Right hindlimb (tissue), 1 donor: ENCODE measurements around the gene DUSP16.
A peak's percentile ranks its signal among the peaks of the same experiment; 100 is the strongest.
"Not testable (repeated sequence)": the region's sequence is repeated elsewhere in the genome, so short reads cannot be mapped to it uniquely, and the experiment has no call there.

Source experiments
- DNase-seq: peaks from one replicate; pipeline ENCODE4 v3.0.0-alpha.2; 2018

DUSP16 gene

DNA sequence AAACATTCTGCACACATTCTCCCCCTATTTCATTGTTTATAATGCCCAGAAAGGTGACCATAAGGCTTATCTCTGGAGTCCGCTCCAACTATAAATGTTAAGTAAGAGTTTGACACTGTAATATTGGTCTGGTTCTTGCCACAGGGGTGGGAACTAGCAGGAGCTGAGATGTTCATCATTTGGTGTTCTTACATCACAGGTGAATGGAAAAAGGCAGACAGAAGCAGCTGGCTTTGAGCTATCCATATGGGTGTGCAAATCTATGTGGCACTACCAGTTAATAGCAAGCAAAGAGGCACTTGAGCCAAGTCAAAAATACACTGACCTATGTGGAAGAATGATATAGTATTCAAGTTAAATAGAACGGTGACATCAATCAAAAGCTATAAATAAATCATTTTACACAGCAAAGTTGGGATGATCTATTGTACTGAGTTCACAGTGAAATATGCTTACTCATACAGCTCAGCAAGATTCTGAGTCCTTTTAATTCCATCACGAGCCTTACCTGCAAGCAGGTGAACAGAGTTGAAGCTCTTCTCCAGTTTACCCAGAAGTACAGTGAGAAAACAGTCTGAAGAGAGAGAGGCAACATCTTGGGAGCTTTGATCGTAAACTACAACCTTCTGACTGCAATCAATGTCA, 43.2 kb downstream of the DUSP16 start:
- no peak for DNase-seq

DNA sequence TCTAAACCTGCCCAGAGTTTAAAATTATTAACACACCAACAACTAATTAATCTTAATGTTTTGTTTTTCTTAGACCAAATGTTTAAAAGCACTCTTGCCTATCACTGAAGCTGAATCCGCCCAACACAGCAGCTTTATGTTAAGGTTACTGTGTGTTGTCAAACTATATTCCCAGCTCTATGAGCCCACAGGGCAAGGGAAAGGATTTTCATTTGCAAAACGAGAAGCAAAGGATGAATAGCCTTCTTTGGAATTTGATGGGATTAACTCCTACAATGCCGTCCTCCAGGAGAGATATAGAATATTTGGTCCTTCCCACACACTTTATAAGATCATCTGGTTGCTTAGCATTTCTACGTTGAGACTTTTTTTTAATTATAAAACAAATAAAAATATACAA, 43.7 kb downstream of the DUSP16 start:
- no peak for DNase-seq

DNA sequence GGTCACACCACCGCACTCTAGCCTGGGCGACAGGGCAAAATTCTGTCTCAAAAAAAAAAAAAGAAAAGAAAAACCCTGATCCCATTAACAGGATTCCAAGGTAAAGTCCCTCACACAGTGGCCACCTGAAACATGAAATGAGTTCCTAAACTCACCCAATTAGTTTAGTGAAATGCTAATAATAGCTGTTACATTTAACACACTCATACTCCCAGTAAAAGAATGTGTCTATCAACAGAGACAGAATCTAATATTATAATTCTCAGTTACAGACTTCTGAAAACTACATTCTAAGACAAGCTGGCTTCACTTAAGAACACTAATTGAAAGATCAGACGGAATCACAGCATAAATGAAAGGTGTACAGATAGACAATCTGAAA, 44.2 kb downstream of the DUSP16 start:
- DNase-seq, result no peak

DNA sequence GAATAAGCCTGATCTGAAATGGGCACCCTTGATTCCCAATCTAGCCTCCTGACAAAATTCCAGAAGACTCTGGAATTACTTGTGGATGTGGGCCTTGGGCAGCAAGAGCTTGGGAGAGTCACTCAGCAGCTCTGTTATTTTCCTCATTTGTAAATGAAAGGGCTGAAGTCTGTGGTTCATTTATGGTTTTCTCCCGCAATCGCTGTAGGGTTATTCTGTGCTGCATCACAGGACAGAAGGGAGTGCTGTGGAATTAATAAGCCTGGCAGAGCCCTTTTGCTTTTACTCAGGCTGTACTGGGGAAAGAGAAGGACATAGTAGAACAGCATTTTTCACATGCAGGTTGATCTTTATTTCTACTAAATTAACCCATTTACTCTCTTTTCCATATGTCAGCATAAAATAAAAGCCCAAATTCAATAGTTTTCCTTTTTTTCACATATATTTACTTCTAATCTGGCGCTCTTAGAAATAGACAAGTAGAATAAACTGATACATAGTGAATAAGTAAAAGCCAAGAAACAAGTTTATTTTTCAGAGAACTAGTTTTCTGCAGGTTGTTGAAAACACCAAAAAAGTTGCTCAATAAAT, 49.2 kb downstream of the DUSP16 start:
- DNase-seq, result no peak

DNA sequence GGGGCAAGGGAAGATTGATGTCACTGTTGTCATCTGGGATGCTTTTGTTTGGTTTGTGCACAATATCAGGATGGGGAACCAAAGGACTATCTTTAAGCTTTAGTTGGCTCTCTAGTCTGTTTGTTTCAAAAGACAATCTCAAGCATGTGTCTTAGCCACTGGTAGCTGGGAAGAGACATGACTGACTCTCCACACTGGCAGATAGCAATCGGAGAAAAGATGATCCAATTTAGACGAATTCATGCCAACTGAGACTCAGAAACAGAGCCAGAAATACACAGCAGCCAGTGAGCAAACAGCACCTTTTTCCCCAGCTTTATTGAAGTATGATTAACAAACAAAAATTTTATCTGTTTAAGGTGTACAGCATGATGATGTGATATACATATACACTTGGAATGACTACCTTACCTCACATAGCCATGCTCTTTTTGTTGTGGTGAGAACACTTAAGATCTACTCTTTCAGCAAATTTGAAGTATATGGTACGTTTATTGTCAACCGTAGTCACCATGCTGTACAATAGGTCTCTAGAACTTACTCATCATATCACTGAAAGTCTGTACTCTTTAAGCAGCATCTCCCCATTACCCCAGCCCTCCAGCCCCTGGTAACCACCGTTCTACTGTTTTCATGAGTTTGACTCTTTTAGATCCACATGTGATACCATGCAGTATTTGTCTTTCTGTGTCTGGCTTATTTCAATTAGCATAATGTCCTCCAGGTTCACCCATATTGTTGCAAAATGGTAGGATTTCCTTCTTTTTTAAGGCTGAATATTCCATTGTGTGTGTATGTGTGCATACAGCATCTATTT, 50.6 kb downstream of the DUSP16 start:
- no peak for DNase-seq

DNA sequence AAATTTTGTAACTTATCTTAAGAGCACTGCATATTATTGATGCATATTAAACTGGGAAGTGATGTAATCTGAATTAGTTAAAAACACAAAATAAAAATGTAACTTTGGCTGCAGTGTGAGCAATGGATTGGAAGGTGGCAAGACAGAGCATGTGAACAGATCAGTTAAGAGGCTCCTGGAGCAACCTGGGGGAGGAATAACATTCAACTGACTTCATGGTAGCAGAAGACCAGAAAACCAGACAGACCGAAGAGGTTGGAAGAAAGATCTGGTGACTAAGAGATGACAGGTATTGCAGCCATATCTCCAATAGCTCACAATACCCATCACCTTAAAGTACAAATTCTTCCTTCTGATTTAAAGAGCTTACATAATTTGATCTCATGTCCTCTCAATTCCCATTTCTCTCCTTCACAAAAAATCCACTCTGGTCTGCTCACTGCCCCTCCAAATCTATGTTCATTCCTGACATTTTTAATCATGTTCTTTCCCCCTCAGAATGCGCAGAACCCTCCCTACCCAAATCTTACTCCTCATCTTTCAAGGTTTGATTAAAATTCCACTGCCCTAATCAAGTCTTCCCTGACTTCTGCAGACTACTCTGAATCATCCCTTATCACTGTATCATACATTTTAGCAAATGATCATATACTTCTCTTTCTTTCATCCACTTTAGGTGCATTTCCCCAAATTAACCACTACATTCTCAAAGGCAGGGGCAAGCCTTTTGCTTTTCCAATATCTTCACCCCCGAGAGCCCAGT, 51.5 kb downstream of the DUSP16 start:
- no peak for DNase-seq

DNA sequence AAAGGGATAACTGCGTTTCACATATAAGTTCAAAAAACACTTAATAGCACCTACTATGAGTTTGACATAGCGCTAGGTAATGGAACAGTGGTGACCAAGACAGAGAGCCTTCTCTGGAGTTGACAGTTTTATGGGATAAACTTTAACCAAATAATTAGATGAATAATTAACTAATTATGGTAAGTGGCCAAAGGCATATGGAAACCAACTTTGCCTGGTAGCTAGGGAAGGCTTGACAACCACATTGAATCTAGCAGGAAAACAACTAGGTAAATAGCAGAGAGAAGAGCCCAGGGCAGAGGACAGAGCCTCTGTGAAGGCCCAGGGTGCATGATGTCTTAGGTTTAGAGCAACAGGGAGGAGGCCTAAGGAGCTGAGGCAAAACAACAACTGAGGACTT, 52.1 kb downstream of the DUSP16 start:
- DNase-seq, result no peak

DNA sequence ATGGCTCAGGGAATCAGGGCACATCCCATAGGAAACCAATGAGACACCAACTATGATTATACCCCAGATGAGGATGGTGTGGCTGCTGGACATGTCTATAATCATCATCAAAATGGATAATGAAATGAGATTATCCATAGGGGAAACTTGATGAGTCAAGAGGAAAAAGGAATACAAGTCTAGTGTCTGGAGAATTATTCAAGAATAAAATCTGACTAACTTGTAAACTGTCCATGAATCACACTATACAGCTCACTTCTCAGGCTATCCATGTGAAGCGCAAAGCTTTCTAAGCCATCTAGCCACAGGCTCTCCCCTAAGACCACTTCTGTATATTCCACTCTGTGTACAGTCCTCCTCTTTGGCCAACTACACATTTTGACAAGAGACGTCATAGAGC, 52.5 kb downstream of the DUSP16 start:
- DNase-seq, result no peak

DNA sequence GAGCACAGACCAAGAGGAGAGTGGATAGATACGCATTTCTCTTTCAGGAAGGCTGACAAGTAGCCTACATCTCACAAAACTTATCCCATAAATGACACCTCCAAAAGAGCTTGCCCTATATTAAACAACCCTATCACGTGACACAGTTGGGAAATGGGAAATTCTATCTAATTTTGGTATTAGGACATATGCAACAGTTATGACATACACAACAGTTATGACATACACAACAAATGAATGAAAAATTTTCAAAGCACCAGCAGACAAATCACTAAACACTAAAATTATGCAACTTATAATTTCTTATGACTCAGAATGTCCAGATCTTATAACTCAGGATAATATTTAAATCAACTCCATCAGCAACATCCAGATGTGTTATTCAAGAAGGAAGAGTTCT, 54.1 kb downstream of the DUSP16 start:
- DNase-seq, result no peak

DNA sequence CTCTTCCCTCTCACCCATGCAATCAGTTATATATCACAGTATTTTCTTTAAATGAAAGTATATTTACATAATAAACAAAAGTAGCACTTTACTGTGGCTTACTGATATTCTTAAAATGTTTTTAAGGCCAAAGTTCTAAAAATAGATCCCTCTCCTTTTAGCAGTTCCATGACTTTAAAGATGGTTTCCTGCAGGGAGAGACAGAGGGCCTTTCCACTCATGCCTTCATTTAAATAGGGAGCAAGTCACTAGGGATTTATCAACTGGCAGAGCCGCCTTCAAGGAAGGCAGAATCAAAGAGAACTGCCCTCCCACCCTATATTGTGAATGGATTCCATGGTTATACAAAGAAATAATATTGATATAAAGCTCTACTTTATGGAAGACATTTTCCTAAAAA, 55.5 kb downstream of the DUSP16 start:
- DNase-seq, result no peak

DNA sequence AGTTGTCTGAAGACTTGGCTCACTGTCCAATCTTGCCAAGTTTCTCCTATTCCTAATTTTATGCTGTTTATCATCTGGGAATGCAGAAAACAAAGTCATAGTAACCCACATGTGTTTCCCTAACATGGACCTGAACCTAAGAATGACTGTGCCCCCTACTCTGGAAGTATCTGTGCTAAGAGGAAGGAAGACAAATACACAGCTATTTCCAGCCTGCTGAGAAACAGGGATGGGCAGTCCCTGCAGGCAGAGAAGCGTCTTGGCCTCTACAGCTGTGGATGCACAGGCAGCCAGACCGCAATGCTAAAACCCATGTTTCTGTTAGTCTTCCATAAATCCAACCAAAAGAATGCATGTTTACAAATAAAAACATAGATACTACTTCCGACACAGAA, 56.2 kb downstream of the DUSP16 start:
- DNase-seq, result peak; percentile 73

DNA sequence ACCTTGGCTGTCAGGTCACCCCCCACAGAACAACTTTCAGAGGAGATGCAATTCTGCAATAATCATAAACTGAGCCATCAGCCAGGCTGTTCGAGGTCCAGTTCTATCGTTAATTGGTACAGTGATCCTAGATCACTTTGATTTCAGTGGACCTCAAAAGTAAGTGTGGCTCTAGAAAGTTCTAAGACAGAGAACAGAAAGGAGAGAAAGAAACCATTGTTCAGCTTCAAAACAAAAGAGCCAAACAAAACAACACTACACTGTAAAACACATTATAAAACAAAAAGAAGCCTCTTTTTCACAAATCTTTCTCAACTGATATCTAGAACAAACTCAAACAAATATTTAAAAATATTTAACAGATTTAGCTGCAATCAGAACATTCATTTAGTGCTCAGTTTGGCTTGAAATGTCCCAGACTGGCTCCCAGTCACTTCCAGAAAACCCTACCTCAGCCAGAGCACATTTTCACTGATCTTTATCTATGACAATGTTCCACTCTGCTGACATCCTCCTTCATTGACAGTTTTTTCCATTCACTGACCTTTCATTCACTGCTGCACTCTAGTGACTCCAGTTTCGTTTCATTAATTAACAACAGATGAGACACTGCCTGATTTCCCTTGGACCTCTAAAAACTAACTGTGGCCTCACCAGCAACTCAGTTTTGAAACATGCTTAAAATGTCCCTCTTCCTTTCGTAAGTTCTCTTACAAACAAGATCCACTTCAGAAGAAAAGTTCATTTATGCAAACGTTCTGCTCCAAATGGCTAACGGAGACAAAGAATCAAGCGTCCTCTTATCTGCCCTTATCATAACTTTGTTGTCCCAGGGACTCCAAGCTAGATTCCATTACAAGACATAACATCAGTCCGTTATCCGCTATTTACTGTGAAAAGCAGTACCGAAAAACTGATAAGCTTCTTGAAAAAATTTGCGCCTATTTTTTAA, 56.8 kb downstream of the DUSP16 start:
- DNase-seq, result peak; percentile 38

DNA sequence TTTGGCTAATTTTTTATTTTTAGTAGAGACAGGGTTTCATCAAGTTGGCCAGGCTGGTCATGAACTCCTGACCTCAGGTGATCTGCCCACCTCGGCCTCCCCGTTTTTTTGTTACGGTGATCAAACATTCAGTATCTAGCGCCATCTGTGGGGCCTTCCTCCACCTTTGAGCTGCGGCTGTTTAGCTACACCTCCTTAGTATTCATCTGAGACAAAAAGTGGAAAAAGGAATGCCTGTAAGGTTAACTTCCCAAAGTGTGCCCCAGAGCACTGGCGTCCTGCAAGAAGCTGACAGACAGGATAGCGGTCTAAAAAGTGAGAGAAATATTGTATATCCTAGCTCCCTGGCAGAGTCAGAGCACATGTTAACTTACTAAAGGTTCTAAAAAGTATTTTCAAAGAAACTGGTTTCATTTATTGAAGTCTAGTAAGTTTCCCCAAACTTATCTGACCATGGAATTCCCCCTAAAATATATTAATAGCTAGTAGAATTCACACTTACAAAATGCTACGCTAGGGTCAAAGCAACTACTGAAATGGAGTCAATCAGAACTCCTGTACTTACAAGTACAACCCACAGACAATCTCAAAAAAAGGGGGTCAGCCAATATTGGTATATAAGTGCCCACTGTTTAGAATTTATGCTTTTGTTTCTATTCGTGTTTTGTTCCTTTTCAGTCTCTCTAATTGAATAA, 59.1 kb downstream of the DUSP16 start:
- no peak for DNase-seq

DNA sequence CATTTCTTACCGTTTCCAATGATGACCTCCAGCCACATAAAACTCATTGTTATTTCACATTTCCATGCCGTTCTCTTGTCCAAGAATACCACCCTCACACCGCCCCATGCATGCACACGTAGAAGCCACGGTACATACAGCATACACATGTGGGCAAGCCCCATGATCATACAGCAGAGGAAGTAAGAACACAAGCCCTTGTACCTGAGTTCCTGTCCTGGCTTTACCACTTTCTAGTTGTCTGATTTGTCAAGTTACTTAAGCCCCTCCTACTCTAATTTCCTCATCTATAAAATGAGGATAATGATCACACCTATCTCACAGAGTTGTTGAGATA, 59.9 kb downstream of the DUSP16 start:
- no peak for DNase-seq

DNA sequence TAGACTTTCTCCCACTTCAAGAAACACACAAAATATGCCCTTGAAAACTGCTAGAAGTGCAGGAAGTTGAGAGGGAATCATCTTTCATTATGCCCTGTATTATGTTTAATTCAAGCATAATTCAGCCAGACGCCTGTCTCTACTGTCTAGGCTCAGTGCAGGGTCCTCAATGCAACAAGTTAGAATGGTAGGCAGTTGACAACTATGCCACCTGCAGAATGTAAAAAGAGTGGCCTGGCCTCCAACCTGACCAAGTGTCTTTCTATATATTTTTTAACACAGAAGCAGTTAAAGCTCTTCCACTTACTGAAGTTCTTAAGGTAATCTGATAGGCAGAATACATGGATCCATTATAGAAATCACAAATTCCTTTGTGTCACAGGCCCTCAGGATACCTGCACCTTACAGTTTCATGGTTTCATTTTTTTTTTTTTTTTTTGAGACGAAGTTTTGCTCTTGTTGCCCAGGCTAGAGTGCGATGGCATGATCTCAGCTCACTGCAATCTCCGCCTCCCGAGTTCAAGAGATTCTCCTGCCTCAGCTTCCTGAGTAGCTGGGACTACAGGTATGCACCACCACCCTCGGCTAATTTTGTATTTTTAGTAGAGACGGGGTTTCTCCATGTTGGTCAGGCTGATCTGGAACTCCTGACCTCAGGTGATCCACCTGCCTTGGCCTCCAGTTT, 60.4 kb downstream of the DUSP16 start:
- DNase-seq, result not testable (repeated sequence)

DNA sequence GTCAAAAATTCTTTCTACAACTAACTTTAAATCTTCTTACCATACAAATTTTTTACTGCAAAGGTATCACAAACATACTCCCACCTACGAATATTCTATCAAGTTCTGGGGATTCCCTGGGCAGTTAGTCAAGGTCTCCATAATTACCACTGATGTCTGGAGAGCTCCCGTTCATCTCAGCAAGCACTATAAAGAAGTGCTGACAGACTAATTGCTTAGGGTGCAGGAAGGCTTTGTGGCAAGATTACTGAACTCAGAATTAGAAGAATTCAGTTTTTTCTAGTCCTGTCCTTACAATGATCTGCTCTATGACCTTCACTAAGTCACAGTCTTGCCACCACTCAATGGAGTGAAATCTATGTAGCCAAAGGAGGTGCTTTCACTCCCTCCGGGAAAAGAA, 61.5 kb downstream of the DUSP16 start:
- DNase-seq, result no peak

DNA sequence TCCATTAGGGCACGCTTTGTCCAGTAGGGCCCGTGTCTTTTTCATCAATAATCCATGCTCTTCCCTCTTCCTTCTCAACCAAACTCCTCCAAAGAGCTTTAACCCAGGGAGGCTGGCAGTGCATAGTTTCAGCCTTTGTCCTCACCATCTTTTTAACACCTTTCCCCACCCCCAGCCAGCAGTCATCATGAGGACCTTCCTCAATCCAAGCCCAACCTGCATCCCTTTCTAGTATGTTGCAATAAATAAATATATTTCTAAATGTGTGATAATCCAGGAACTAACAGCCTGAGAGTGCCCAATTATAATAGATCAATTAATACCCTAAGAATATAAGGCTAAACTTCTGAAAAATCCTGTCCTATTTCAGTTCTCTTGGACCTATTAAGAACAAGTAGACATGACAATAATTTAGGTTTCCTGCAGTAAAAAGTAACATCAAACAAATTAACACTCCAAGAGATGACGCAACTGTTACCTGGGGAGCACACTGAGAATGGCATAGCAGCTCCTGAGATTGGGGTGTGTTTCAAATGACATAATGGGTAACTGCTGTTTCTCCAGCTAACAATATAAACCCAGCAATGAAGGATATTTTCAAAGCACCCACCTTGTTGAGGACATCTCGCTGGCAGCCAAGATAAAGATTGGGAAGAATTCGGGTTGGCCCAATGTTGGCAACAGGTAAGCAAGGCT, 62.6 kb downstream of the DUSP16 start:
- DNase-seq, result no peak

DNA sequence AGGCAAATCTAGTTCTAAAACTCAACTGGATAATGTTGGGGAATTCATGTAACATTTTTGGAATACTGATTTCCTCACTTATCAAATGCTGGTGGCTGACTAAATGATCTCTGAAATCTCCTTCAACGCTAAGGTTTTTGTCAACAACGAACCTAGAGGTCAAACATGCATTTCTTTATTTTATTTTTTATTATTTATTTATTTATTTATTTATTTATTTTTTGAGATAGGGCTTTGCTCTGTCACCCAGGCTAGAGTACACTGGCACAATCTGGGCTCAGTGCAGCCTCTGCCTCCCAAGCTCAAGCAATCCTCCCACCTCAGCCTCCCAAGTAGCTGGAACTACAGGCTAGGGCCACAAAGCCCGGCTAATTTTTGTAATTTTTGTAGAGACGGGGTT, 64.5 kb downstream of the DUSP16 start:
- DNase-seq, result no peak

DNA sequence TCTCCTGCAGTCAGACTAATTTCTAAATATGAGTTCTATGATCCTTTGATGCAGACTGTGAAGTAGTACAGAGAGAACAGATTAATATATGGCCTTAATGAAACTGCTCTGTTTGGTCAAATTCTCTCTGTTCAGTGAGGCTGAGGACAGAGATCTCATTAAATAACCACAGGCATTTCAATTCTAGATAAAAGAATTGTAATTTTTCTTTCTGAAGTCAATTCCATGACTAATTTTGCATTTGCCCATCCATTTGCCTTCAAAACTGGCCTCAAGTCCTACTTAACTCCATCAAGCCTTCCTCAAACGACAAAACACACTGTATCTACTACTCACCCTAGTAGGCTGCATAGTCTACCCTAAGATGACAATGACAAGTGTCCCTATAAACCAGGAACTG, 67.1 kb downstream of the DUSP16 start:
- no peak for DNase-seq

DNA sequence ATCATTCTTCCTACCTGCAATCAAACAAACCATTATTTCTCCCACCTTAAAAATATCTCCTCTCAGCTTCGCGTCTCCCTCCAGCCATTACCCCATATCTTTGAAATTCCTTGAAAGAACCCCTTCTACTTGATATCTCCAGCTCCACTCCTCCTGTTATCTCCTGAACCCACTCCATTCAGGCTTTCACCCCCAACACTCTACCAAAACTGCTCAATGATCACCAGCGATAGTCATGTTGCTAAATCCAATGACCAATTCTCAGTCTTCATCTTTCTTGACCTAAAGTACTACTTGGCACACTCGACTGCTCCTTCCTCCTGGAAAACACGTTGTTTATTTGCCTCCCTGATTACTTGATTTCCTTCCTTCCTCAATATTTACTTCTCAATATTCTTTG, 70.1 kb downstream of the DUSP16 start:
- no peak for DNase-seq

DNA sequence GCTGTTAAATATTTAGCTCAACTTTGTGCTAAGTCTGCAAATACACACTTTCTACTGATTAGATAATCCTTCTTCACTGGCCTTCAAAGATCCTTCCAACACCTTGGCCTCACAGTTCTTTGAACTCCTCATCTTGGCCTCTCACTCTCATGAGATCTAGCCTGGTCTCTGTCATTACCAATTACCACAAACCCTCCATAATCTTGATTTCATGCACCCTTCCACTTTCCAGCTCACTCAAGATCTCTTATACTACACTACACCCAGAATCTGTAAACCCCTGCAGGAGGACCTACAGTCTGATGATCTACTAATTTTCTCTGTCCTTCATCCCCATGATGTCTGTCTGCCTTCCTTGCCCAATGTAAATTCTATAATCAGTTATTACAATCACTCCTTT, 71.1 kb downstream of the DUSP16 start:
- DNase-seq, result no peak
